NOMO-1 (cell line): ENCODE measurements around the gene HTRA2.

Experiments used
- DNase-seq, 2 experiments: peaks; one replicate each; lab custom pipeline; 2025; ENCODE audit not compliant: unreplicated experiment in 2 of 2; lab: John Stamatoyannopoulos, UW

The HTRA2 gene

GRCh38 chr2:74499940-74500577, 29.7 kb upstream of the HTRA2 start:
- DNase-seq: no peak

- DNase-seq: no peak
These were observed 29.2 kb upstream of the HTRA2 start for GRCh38 chr2:74500578-74500946.

- no peak for DNase-seq
These were observed 28.2 kb upstream of the HTRA2 start for GRCh38 chr2:74501335-74502071.

- peak; percentile 33 for DNase-seq
These were observed 27.5 kb upstream of the HTRA2 start for GRCh38 chr2:74502147-74502719.

GRCh38 chr2:74502720-74503505, 26.8 kb upstream of the HTRA2 start:
- peak; percentile 64 to 81 for DNase-seq

GRCh38 chr2:74503506-74504475, 25.9 kb upstream of the HTRA2 start:
- no peak for DNase-seq

GRCh38 chr2:74504591-74504990, 25.1 kb upstream of the HTRA2 start:
- DNase-seq: no peak

- DNase-seq: no peak
These were observed 24.1 kb upstream of the HTRA2 start for GRCh38 chr2:74505448-74506246.

- DNase-seq: peak; percentile 91
These were observed 22.4 kb upstream of the HTRA2 start, which contains the start of gene PCGF1 for GRCh38 chr2:74507145-74507925. PCGF1 (minus strand) TSS chr2:74507695; CDS start chr2:74507668, 27 bp downstream.

GRCh38 chr2:74507926-74508520, 21.7 kb upstream of the HTRA2 start:
- DNase-seq: peak in 1 of 2 experiments; percentile 19

- DNase-seq: no peak
These were observed 19.5 kb upstream of the HTRA2 start for GRCh38 chr2:74510272-74510671.

- no peak for DNase-seq
These were observed 18.4 kb upstream of the HTRA2 start for GRCh38 chr2:74511104-74511989.

- DNase-seq: no peak
These were observed 16.8 kb upstream of the HTRA2 start for GRCh38 chr2:74512744-74513604.

GRCh38 chr2:74513605-74514367, 15.9 kb upstream of the HTRA2 start:
- no peak for DNase-seq
